GM21526 (cell line): Measurements from ENCODE around the gene NLRC5.
"Not testable (repeated sequence)": the region's sequence is repeated elsewhere in the genome, so short reads cannot be mapped to it uniquely, and the experiment has no call there.

Experiments used
- ATAC-seq: cut with Tn5 transposase; IDR thresholded peaks from one replicate; pipeline ENCODE4 v1.9.1; 2021; ENCODE audit warnings: moderate library complexity; ENCODE audit not compliant: unreplicated experiment, low FRiP score

NLRC5 gene

DNA sequence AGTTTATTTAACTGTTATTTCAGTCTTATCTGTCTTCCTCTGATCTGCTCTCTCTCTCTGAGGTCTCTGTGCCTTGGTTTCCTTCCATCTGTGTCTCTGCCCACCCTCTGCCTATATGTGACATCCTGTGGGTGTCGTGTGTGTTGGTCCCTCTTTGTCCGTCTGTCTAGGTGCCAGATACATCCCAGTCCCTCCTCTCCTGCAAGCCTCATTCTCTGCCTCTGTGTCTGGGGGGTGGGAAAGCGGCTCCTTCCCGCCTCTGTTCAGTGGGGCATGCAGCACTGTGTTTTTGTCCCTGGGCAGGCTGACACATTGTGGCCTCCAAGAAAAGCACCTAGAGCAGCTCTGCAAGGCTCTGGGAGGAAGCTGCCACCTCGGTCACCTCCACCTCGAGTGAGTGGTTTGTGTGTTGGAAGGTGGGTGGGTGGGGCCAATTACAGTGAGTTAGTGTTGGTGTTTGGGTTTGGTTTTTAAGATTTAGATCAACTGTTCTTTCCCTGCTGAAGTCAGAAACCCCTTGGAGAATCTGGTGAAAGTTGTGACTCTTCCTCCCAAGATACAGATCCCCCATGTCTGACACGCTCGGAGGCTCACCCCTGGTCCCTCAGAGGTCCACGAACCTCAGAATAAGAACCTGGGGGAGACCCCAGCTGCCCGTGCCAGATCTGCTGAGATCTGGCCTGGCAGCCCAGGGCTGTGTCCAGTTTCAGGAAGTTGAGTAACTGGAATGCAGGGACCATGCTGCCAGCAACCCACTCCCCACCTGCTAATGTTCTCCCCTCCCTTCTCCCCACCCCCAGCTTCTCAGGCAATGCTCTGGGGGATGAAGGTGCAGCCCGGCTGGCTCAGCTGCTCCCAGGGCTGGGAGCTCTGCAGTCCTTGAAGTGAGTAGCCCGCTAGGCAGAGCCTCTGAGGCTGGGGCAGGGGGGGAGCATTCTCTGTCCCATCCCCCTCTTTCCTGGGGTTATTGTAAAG, 52.1 kb downstream of the NLRC5 start:
- ATAC-seq, result peak; percentile 10

DNA sequence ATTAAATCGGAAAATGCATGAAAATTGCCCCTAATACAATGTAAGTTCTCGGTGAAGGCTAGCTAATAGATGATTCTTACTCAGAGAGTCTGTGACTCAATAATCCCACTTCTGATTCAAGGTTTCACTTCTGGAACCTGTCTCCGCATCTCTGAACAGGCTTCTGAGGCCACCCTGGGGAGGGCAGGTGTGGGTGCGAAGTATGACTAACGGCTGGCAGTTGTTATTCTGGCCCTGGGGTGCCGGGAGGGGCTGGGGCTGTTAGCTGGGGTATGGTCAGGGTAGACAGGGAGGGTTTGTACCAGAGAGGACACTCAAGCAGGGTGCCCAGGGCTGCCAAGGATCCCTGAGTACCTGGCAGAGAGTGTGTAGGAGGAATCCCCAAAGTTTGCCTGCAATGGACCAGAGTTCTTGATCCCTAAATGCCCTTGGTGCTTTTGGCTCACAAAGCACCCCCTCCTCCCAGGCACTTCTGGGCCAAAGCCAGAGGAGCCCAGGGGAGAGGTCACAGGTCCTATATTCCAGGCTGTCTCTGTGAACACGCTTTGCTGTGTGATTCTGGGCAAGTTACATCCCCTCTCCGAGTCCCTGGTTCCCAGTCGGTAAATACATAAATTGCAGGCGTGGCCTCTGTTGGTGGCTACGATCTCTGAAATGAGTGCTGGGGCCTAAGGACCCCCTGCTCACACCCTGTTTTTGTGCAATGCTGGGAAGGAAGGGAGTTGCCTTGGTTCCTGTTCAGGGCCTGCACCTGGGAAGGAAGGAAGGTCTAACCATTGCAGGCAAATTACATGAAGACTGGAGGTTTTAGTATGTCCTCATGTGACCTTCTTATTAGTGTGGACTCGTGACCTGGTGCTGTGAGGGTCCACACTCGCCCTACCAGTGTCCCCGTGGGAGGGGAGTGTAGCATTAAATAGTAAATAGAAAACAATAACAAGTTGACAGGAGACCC, 53.1 kb downstream of the NLRC5 start:
- peak; percentile 71 for ATAC-seq

DNA sequence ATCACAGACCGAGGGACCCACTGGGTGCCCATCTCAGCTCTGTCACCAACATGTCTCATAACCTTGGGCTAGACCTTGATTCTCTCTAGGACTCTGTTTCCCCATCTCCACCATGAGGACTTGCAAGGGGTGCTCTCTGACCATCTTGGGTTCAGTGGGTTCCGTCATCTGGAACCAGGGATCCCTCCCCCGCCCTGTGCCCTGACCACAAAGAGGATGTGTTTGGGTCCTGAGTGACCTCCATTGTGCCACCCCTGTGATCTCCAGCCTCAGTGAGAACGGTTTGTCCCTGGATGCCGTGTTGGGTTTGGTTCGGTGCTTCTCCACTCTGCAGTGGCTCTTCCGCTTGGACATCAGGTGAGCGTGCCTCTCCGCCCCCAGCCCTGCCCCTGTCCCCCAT, 53.9 kb downstream of the NLRC5 start:
- no peak for ATAC-seq

DNA sequence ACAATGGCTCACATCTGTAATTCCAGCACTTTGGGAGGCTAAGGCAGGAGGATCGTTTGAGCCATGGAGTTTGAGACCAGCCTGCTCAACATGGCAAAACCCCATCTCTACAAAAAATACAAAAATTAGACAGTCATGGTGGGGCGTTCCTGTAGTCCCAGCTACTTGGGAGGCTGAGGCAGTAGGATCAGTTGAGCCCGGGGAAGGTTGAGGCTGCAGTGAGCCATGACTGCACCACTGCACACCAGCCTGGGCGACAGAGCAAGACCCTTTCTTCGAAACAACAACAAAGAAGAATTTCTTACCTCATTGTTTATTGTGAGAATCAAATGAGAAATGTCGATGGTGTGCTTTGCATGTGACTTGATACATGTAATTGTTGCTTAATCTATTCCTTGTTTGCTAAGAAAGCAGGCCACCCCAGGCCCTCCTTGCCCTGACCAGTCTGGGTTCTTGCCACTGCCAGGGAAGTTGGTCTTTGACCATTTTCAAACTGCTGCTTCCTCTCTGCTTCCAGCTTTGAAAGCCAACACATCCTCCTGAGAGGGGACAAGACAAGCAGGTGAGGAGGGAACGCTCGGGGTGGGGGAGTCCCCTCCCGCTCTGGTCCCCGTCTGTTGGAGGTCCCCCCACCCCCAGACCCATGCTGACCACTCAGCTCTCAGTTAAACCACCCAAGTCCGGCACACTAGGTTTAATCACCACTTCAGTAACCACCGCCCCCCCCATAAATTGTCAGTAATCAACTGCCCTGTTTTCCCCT, 55.8 kb downstream of the NLRC5 start:
- no peak for ATAC-seq

DNA sequence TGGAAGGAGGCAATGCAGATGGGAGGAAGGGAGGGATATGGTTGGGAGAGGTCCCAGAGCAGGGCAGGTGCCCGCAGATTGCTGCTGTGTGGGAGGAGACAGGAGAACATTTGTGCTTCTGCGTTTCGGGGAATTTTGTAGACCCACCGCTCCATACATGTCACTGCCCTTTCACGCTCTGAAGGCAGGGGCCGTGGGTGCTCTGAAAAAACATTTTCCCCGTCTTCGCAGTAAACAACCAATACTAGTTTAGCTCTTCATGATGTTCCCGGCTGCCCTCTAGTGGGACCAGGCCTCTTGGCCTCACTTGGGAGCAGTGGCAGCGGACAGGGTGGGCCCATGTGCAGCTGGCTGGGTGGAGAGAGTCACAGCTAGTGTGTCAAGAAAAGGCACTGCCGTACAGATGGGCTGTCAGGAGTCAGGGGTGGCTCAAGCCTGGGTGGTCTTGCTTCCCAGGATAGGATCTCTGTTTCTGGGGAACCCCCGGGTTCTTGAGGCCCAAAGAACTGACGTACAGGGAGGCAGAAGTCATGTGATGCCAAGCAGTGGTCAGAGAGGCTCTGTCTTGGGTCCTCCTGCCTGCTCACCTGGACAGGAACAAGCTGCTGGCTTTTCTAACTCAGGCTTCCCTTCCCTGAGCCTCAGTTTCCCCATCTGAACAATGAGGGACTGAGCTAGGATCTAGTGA, 56.5 kb downstream of the NLRC5 start:
- no peak for ATAC-seq

DNA sequence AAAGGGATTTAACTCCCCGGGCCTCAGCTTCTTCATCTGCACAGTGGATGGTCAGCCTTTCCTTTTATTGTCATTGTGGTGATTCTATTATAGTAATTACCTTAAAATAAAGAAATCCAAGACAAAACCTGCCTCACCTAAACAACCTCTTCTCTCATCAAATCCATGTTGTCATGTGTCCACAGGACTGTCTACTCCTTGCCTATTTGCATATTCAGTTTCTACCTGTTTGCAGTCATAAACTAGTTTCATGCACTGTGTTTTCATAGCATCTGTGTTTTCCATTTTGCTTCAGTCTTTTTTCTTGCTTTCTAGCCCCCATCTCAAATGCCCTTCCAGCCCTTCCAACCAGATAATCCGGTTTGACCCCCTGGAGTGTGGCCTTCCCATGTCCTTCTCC, 58.7 kb downstream of the NLRC5 start:
- no peak for ATAC-seq

DNA sequence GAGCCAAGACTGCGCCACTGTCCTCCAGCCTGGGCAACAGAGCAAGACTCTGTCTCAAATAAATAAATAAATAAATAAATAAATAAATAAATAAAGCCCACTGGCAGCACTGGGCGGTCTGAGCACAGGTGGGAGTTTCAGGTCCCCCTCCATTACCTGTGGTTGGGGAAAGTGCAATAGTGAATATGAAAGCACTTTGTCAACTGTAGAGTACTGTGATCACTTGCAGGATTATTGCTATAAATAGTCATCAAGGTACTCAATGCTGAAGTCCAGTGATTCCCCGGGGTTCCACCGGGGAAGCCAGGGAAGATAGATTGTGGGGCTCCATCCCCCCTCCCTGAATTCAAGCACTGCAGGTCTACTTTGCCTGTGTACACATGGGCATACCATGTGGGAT, 60.3 kb downstream of the NLRC5 start:
- no peak for ATAC-seq

DNA sequence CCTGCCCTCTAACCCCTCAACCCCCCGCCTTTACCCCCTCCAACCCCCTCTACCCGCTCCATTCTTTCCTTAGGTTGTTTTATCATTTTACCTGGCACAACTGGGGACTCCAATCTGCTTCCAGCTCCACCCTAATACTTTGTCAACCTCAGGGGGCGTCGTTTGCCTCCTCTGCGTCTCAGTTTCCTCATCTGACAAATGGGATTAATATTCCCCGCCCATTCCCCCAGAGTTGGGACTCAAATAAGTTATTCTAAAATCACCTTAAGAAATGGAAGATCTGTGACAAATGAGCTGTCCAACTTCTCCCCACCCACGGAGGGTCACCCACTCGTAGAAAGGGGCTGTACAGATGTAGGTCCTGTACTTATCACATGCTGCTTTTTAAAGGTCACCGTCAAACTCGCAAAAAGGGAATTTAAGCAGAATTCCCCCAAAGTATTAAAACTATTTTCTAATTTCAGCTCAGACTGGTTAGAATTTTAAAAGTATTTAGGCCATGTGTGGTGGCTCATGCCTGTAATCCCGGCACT, 62.4 kb downstream of the NLRC5 start:
- ATAC-seq, result no peak

DNA sequence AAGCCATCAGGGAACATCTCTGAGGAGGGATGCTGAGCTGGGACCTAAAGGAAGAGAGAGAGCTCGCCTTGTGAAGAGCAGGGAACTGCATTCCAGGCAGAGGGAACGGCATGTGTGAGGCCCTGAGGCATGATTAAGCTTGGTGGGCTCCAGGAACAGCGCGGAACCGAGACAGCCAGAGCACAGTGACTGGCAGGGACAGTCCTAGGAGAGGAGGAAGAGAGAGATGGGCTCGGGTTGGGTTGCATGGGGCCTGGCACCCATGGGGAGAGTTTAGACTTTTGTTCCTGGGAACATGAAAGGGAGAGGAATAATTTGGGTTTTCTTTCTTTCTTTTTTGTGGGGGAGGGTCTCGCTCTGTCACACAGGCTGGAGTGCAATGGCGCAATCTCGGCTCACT, 63.8 kb downstream of the NLRC5 start:
- ATAC-seq, result no peak

DNA sequence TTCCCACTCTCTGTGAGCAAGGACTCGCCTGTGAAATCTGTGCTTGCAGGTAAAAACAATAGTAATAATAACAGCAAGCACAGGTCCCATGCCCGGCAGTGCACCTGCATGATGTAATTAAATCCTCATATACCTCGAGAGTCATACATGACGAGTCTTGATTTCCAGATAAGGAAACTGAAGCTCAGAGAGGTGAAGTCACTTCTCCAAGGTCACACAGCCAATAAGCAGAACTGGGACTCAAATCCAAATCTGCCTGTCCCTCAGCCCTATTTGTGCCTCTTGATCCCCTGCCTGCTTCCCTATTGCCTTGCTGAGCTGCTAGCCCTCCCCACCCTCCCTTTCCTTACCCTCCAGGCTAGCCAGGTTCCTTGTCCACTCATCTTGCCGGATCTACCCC, 65.0 kb downstream of the NLRC5 start:
- ATAC-seq, result no peak

DNA sequence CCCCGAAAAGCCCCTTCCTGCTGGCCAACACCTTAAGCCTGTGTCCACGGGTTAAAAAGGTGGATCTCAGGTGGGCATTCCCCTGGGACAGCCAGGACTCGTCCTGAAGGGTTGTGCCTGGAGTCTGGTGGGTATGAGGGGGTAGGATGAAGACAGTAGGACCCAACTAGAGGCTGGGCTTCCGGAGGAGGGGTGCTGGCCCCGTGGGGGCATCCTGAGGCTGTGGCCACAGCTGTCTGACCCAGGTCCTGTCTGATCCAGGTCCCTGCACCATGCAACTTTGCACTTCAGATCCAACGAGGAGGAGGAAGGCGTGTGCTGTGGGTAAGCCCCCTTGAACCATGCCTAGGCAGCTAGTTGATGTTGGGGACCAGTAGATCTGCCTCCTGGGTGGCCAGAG, 65.4 kb downstream of the NLRC5 start:
- ATAC-seq, result no peak

DNA sequence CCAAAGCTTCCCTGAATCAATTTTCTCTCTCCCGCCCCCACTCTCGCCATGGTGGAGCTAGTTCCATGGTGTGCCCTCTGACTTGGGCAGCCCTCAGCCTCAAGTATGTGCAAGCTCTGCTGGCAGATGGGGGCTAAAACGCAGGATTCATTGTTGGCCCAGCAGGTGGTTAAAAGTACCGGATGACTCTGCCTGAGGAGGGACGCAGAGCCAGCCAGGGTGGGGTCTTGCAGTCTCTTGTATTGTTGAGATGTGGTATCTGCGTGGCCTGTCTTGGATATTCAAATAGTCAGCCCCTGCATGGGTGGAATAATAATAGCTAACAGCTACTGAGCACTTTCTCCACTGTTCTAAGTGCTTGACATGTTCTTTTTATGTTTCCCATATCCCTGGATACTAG, 66.3 kb downstream of the NLRC5 start:
- no peak for ATAC-seq

DNA sequence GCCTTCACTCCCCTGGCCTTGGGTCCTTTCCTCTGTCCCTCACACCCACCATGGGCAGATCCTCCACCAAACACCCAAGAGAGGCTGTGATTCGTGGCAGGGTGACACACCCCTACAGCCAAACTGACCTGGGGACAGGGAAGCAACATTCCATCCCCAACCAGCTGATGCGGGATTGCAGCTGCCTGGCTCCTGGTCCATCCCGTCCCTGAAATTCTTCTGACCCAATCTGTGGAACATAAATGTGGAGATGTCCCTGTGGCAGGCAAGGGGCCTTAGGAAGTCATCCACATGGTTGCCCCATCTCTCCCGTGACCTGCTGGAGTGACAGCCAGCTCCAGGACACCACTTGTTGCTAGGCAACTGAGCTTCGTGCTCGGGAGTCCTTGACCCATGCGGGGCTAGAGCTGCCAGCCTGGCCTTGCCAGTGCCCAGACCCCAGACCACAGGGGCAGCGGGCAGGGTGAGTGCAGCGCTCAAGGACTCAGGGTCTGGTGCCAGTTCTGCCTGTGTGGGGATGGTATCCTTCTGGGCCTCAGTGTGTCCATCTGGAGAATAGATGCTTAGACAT, 69.0 kb downstream of the NLRC5 start:
- no peak for ATAC-seq

DNA sequence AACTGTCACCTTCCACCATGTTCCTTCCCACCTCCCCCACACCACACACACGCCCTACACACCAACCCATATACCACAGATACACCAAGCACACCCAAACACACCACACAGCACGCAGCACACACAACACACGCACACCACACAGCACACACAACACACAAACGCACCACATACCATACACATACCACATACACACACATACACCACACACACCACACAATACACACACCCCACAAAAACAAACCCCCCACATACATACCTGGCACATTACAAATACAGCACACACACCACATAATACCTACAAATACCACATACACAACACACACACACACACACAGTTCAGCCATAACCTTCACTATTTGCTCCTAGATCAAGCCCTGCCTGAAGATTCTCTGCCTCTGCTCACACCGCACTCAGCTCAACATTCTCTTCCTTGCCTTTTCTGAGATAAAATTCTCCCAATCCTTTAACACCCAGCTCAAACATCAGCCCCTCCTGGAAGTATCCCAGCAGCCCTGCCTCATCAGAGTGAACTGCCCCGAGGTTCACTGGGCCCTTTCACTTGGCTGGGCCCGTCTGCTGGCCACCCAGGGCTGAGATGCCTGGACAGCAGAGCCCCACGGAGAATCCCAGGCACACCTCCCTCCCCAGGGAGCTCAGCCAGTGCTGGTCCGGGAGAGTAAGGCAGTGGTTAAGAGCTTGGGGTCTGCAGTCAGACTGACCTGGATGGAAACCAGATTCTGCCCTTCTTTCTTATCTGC, 71.1 kb downstream of the NLRC5 start:
- ATAC-seq, result no peak

DNA sequence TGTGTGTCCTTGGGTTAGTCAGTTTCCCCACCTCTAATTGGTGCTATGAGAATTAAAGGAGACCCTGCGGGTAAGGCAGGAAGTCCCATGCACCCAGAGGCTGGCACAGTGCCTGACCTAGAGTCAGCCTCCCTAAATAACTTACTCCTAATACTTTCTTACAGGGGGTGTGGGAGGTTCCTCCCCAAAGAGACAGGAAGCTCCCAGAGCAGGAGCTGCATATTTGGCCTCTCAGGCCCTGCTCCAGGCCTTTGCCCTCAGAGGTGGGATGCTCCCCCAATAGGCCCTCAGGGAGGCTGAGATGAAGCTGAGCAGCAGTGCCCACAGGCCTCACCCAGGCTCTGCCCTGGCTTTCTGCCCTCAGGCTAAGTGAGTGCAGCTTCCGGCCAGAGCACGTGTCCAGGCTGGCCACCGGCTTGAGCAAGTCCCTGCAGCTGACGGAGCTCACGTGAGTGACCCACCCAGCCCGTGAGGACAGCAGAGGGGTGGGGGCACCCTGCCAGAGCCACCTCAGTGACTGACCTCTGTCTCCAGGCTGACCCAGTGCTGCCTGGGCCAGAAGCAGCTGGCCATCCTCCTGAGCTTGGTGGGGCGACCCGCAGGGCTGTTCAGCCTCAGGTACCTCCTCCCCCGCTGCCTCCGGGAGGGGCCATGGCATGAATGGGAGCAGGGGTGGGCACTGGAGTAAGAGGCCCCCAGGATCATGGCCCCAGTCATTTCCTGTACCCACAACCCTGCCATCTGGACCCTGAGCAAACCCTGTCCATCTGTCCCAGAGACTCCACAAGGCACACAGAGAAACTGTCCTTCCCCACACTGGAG, 71.9 kb downstream of the NLRC5 start:
- no peak for ATAC-seq

DNA sequence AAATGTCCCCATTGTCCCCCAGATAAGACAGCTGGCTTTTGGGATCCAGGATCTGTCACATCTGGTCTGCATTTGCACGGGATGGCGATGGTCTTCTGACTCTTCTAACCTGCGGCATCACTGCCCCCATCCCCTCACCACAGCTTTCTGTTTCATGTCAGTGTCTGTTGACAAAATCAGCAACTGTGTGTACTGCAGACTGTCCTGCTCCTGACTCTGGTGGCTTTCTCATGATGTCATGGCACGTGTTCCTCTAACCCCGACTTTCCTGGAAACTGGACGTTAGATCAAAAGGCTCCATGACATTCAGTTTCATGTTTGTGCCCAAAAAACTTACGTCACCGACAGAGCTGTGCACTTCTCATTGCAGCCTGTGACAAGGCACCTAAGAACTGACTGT, 73.0 kb downstream of the NLRC5 start:
- no peak for ATAC-seq

DNA sequence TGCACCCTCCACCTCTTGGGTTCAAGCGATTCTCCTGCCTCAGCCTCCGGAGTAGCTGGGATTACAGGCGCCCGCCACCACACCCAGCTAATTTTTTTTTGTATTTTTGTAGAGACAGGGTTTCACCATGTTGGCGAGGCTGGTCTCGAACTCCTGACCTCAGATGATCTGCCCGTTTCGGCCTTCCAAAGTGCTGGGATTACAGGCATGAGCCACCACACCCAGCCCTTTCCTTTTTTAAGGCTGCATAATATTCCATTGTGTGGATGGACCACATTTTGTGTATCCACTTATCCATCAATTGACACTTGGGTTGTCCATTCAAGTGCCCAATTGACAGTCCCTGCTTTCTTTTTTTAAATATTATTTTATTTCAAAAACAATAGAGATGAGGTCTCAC, 73.8 kb downstream of the NLRC5 start:
- not testable (repeated sequence) for ATAC-seq

DNA sequence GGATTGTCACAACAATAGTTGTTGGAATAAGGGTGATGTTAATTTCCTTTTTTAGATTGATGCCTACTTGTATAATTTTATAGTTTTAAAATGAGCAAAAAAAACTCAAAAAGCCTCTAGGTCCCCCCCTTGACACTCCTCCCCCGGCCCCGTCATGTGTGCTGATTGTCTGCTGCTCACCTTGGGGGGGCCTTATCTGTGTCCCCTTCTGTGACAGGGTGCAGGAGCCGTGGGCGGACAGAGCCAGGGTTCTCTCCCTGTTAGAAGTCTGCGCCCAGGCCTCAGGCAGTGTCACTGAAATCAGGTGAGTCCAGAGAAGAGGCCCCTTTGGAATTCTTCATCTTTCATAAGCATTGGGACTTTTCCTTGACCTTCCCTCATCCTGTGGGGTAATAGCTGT, 75.6 kb downstream of the NLRC5 start:
- ATAC-seq, result no peak
